CD14-positive monocyte (primary cell): ENCODE measurements around the gene METTL17. TPM values are rescaled to one million over a fixed set of nuclear protein-coding genes. Genes with fewer than 3 reads are reported as not detected.

Experiments used
- DNase-seq, 3 donors: peaks; one replicate each; pipeline ENCODE4 v3.0.0-alpha.2; 2011 to 2022
- H2AFZ ChIP-seq: 2 replicates; pipeline ENCODE4 v1.6.0; 2012; ENCODE audit warnings: mild to moderate bottlenecking, low read depth, low read length, inconsistent platforms; ENCODE audit not compliant: insufficient read depth, poor library complexity, severe bottlenecking
- H3K27ac ChIP-seq, 2 donors: 1 replicate in 1 of 2; 2 replicates in 1 of 2; pipeline ENCODE4 v1.5.1; 2012 to 2013; ENCODE audit warnings: low read length in 2 of 2, control low read depth in 1 of 2, inconsistent platforms in 1 of 2, low read depth in 1 of 2, mild to moderate bottlenecking in 1 of 2
- H3K27me3 ChIP-seq, 2 donors: one replicate each; pipeline versions ENCODE4 v1.6.0 to v1.6.1; 2011 to 2013; ENCODE audit warnings: low read length in 2 of 2; ENCODE audit not compliant: control insufficient read depth in 2 of 2, insufficient read depth in 2 of 2
- H3K36me3 ChIP-seq, 2 donors: replicated peaks in 1 of 2; 1 replicate in 1 of 2; 2 replicates in 1 of 2; pipeline versions ENCODE4 v1.5.1 to v1.6.1; 2012 to 2013; ENCODE audit warnings: low read length in 2 of 2, control low read depth in 1 of 2, inconsistent platforms in 1 of 2, mild to moderate bottlenecking in 1 of 2; ENCODE audit not compliant: insufficient read depth in 2 of 2, control insufficient read depth in 1 of 2
- H3K4me1 ChIP-seq, 2 donors: 1 replicate in 1 of 2; 2 replicates in 1 of 2; pipeline versions ENCODE4 v1.5.1 to v1.6.1; 2012 to 2013; ENCODE audit warnings: low read length in 2 of 2, control low read depth in 1 of 2, inconsistent platforms in 1 of 2, mild to moderate bottlenecking in 1 of 2, moderate library complexity in 1 of 2; ENCODE audit not compliant: insufficient read depth in 2 of 2, control insufficient read depth in 1 of 2
- H3K4me2 ChIP-seq: replicated peaks from 2 replicates; pipeline ENCODE3; 2012; ENCODE audit warnings: low read length, moderate library complexity, mild to moderate bottlenecking; ENCODE audit not compliant: poor library complexity, severe bottlenecking; ENCODE audit errors: extremely low read depth
- H3K4me3 ChIP-seq, 3 experiments: fragments of 200-600 bp in 1 of 3; sonication (generic) in 1 of 3; replicated peaks in 1 of 3; 1 replicate in 2 of 3; 2 replicates in 1 of 3; pipeline ENCODE4 v1.5.1; 2011 to 2013; ENCODE audit warnings: low read length in 3 of 3, mild to moderate bottlenecking in 3 of 3, control low read depth in 2 of 3, low read depth in 2 of 3, inconsistent platforms in 1 of 3, moderate library complexity in 1 of 3
- H3K79me2 ChIP-seq: 2 replicates; pipeline ENCODE4 v1.6.0; 2012; ENCODE audit warnings: mild to moderate bottlenecking, control low read depth, inconsistent platforms, low read length, moderate library complexity; ENCODE audit not compliant: insufficient read depth
- H3K9ac ChIP-seq: 2 replicates; pipeline ENCODE4 v1.6.0; 2017; ENCODE audit warnings: low read length, mild to moderate bottlenecking; ENCODE audit not compliant: insufficient read depth, poor library complexity, severe bottlenecking
- H3K9me3 ChIP-seq, 2 donors: replicated peaks in 1 of 2; 1 replicate in 1 of 2; 2 replicates in 1 of 2; pipeline versions ENCODE4 v1.5.1 to v1.6.1; 2012 to 2013; ENCODE audit warnings: low read length in 2 of 2, control low read depth in 1 of 2; ENCODE audit not compliant: control insufficient read depth in 1 of 2, insufficient read depth in 1 of 2
- H4K20me1 ChIP-seq: 2 replicates; pipeline ENCODE4 v1.6.0; 2012; ENCODE audit warnings: mild to moderate bottlenecking, low read length, control low read depth, moderate library complexity; ENCODE audit not compliant: insufficient read depth
- H3K27ac Mint-ChIP-seq, 7 donors: one replicate each; pipeline ENCODE4 v1.8.0; 2020; ENCODE audit warnings: mild to moderate bottlenecking in 7 of 7, mixed read lengths in 7 of 7, moderate library complexity in 6 of 7, inconsistent platforms in 2 of 7
- H3K27me3 Mint-ChIP-seq, 3 donors: one replicate each; pipeline ENCODE4 v1.8.0; 2021 to 2022; ENCODE audit warnings: low read depth in 3 of 3, mild to moderate bottlenecking in 3 of 3, mixed read lengths in 3 of 3, moderate library complexity in 3 of 3, inconsistent platforms in 1 of 3
- H3K36me3 Mint-ChIP-seq, 2 donors: one replicate each; pipeline ENCODE4 v1.8.0; 2020; ENCODE audit warnings: mixed read lengths in 2 of 2, inconsistent platforms in 1 of 2, mild to moderate bottlenecking in 1 of 2
- H3K4me1 Mint-ChIP-seq: one replicate; pipeline ENCODE4 v1.8.0; 2020; ENCODE audit warnings: mild to moderate bottlenecking, mixed read lengths
- H3K4me3 Mint-ChIP-seq, 2 donors: one replicate each; pipeline ENCODE4 v1.8.0; 2020; ENCODE audit warnings: mild to moderate bottlenecking in 2 of 2, mixed read lengths in 2 of 2, moderate library complexity in 1 of 2
- H3K9me3 Mint-ChIP-seq, 7 donors: one replicate each; pipeline ENCODE4 v1.8.0; 2020 to 2022; ENCODE audit warnings: mixed read lengths in 7 of 7, mild to moderate bottlenecking in 6 of 7, moderate library complexity in 6 of 7, inconsistent platforms in 2 of 7
- WGBS: methylation state at CpG from one replicate; pipeline ENCODE4 v1.1.5; 2013; ENCODE audit warnings: missing lambda C conversion rate; ENCODE audit not compliant: insufficient coverage; 5-methylcytosine and 5-hydroxymethylcytosine counted together
- intact Hi-C, 2 donors: fragments of 100-400 bp; cut with micrococcal nuclease; formaldehyde crosslinking; loops; one replicate each; pipeline versions ENCODE4 v1.15.0 to v1.15.1; 2023
- polyA plus RNA-seq, 3 donors: library from polyadenylated mRNA; depleted of rRNA in 1 of 3; unstranded in 2 of 3; stranded (reverse) in 1 of 3; fragments of 300-500 nt in 2 of 3; fragments of >200 nt in 1 of 3; fragmentation: Illumina TruSeq in 2 of 3; gene quantifications; 1 replicate in 2 of 3; 2 replicates in 1 of 3; pipeline ENCODE4 v1.2.3, GENCODE V29; 2012 to 2021
- TF ChIP-seq, protein P1 (sequence below): fragments of 200-600 bp; IDR thresholded peaks from one replicate; pipeline ENCODE4 v1.8.0; 2022; ENCODE audit warnings: antibody characterized with exemption, mild to moderate bottlenecking

METTL17 gene
- polyA plus RNA-seq, 3 donors, result 20.1 to 137 (median 21.1) TPM

DNA sequence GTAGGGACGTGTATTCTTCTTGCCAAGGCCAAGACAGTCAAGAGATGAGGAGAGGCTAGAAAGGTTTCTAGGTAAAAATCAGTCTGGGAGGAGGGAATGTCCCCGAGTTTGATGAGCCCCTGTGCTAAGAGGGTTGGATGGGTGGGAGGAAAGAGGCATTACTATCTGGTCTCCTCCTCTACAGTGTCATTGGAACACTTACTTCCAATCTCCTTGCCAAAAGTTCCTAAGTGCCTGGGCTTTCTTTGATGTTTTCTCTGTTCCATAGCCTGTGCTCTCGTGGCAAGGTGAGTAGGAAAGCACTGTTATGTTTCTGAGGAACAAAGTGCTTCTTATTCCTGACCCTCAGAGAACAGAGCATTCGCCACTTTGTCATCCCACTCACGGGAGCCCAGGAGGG is 44.9 kb downstream of the METTL17 start, which contains the start of gene RNASE13:
Gene RNASE13, minus strand, starts transcription at position 101 of the 400 bp plus-strand sequence. CDS start 519 bp downstream, outside the sequence.
- Histone ChIP-seq H3K9ac (no peak within 1 kb of the TSS), H4K20me1 (no peaks in the 10 kb centered on the region), H2AFZ (no peak within 1 kb of the TSS), H3K27ac (no peak within 1 kb of the TSS), H3K27me3 (no peaks in the 10 kb centered on the region), H3K9me3 (no peaks in the 10 kb centered on the region), H3K79me2 (no peaks in the 10 kb centered on the region), H3K4me2 (no peak within 1 kb of the TSS), H3K4me1 (peaks cover 0 to 15% of the 10 kb centered on the region in 2 donors), H3K36me3 (no peaks in the 10 kb centered on the region), H3K4me3 (no peak within 1 kb of the TSS)
- TF ChIP-seq, protein P1, sequence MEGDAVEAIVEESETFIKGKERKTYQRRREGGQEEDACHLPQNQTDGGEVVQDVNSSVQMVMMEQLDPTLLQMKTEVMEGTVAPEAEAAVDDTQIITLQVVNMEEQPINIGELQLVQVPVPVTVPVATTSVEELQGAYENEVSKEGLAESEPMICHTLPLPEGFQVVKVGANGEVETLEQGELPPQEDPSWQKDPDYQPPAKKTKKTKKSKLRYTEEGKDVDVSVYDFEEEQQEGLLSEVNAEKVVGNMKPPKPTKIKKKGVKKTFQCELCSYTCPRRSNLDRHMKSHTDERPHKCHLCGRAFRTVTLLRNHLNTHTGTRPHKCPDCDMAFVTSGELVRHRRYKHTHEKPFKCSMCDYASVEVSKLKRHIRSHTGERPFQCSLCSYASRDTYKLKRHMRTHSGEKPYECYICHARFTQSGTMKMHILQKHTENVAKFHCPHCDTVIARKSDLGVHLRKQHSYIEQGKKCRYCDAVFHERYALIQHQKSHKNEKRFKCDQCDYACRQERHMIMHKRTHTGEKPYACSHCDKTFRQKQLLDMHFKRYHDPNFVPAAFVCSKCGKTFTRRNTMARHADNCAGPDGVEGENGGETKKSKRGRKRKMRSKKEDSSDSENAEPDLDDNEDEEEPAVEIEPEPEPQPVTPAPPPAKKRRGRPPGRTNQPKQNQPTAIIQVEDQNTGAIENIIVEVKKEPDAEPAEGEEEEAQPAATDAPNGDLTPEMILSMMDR, result no peak
- H3K27ac Mint-ChIP-seq, result peak within 1 kb of the TSS in 2 of 7 donors; percentile 13 to 57
- peaks cover 3 to 11% (median 7%) of the 10 kb centered on the region in 3 donors for H3K27me3 Mint-ChIP-seq
- intact Hi-C loops, result no loop called here
- no peak within 1 kb of the TSS for H3K4me3 Mint-ChIP-seq
- WGBS, result 98% methylated on average over 3 of the region's 5 CpGs
- peaks cover 21% of the 10 kb centered on the region for H3K4me1 Mint-ChIP-seq
- H3K36me3 Mint-ChIP-seq, result no peaks in the 10 kb centered on the region
- peaks cover 0 to 2% (median 0%) of the 10 kb centered on the region in 7 donors for H3K9me3 Mint-ChIP-seq
- no peak for DNase-seq

DNA sequence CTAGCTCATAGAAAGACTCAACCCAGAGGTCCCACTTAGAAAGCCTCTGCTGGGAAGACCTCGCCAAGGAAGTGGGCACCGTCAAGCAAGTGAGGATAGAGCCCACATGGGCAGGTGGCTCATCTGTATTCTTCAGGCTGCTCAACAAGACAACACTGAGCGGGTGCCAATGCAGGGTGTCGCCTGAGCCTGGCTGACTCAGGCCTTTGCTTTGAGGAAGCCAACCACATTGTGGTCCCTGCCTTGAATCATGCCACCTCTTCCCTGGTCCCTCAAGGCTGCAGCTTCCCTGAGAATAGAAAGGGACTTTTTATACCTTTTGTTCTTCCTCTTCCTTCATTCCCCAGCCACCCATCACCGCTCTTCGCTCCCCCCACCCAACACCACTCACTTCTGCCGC is 47.0 kb downstream of the METTL17 start:
- no peaks in the 10 kb centered on the region for H4K20me1 ChIP-seq
- Mint-ChIP-seq H3K4me1 (peaks cover 23% of the 10 kb centered on the region), H3K27ac (no peak overlapping the region), H3K4me3 (no peak overlapping the region), H3K9me3 (peaks cover 0 to 2% (median 0%) of the 10 kb centered on the region in 7 donors), H3K36me3 (no peaks in the 10 kb centered on the region), H3K27me3 (peaks cover 0 to 7% (median 5%) of the 10 kb centered on the region in 3 donors)
- 81% methylated on average over 4 of the region's 7 CpGs for WGBS
- peaks cover 0 to 15% of the 10 kb centered on the region in 2 donors for H3K4me1 ChIP-seq
- H3K27ac ChIP-seq, result no peak overlapping the region
- H3K4me3 ChIP-seq, result no peak overlapping the region
- no peak overlapping the region for H3K9ac ChIP-seq
- H3K79me2 ChIP-seq, result no peaks in the 10 kb centered on the region
- H3K27me3 ChIP-seq, result no peaks in the 10 kb centered on the region
- TF ChIP-seq, protein P1, result no peak
- no peak overlapping the region for H2AFZ ChIP-seq
- H3K36me3 ChIP-seq, result no peaks in the 10 kb centered on the region
- intact Hi-C loops, result no loop called here
- DNase-seq, result peak in 1 of 3 donors; percentile 54
- H3K9me3 ChIP-seq, result no peaks in the 10 kb centered on the region
- no peak overlapping the region for H3K4me2 ChIP-seq
